PC-9 (cell line): ENCODE data around the gene LDAH. TPM values are rescaled to one million over a fixed set of nuclear protein-coding genes. Genes with fewer than 3 reads are reported as not detected.

Experiments used
- BruUV-seq: library from RNA; stranded (reverse); fragments of 400-500 nt; replicated peaks from 2 replicates; lab custom pipeline; 2021; lab: Mats Ljungman, UMichigan
- CTCF ChIA-PET: fragments of 300-600 bp; sonication (Branson Sonifier 250); formaldehyde crosslinking; loops from one replicate; lab custom pipeline; 2022; ENCODE audit warnings: antibody characterized with exemption; lab: Charles Lee
- POLR2A ChIA-PET: fragments of 300-600 bp; sonication (Branson Sonifier 250); formaldehyde crosslinking; loops from one replicate; lab custom pipeline; 2022; ENCODE audit warnings: antibody characterized with exemption; ENCODE audit not compliant: unreplicated experiment; lab: Charles Lee
- DNase-seq, 2 experiments: peaks; one replicate each; pipeline versions ENCODE4 v3.0.0 to v3.0.0-alpha.2; 2015 to 2022; ENCODE audit warnings: mixed read lengths in 1 of 2
- H2AFZ ChIP-seq: fragments of 200-600 bp; sonication (generic); 2 replicates; pipeline ENCODE4 v1.8.1; 2017; ENCODE audit warnings: antibody characterized with exemption
- H3F3A ChIP-seq: fragments of 200-600 bp; sonication (generic); 2 replicates; pipeline ENCODE4 v1.8.1; 2017; ENCODE audit warnings: antibody characterized with exemption, mild to moderate bottlenecking, low read depth; ENCODE audit not compliant: insufficient read depth
- H3K27ac ChIP-seq: fragments of 200-600 bp; sonication (generic); 2 replicates; pipeline ENCODE4 v1.6.1; 2016; ENCODE audit warnings: mixed run types
- H3K27me3 ChIP-seq: fragments of 200-600 bp; sonication (generic); 2 replicates; pipeline ENCODE4 v1.6.1; 2016; ENCODE audit warnings: low read depth, mixed run types; ENCODE audit not compliant: insufficient read depth
- H3K36me3 ChIP-seq: fragments of 200-600 bp; sonication (generic); 2 replicates; pipeline ENCODE4 v1.6.1; 2016; ENCODE audit warnings: low read depth, mixed run types
- H3K4me1 ChIP-seq: fragments of 200-600 bp; sonication (generic); replicated peaks from 2 replicates; pipeline ENCODE4 v1.6.1; 2016; ENCODE audit warnings: mixed run types; ENCODE audit not compliant: insufficient read depth
- H3K4me2 ChIP-seq: fragments of 200-600 bp; sonication (generic); 2 replicates; pipeline ENCODE4 v1.6.1; 2017; ENCODE audit warnings: mixed run types
- H3K4me3 ChIP-seq: fragments of 200-600 bp; sonication (generic); 2 replicates; pipeline ENCODE4 v1.6.1; 2016; ENCODE audit warnings: mixed run types
- H3K79me2 ChIP-seq: fragments of 200-600 bp; sonication (generic); 2 replicates; pipeline ENCODE4 v1.6.1; 2017; ENCODE audit warnings: low read depth, mixed run types
- H3K9me2 ChIP-seq: fragments of 200-600 bp; sonication (generic); 2 replicates; pipeline ENCODE4 v1.8.1; 2017; ENCODE audit warnings: mild to moderate bottlenecking; ENCODE audit not compliant: insufficient read depth
- H3K9me3 ChIP-seq: fragments of 200-600 bp; sonication (generic); 2 replicates; pipeline ENCODE4 v1.8.1; 2016; ENCODE audit warnings: low read depth; ENCODE audit not compliant: insufficient read depth
- H4K20me1 ChIP-seq: fragments of 200-600 bp; sonication (generic); 2 replicates; pipeline ENCODE4 v1.8.1; 2017; ENCODE audit not compliant: insufficient read depth
- EZH2 ChIP-seq: fragments of 200-600 bp; sonication (generic); IDR thresholded peaks from 2 replicates; pipeline ENCODE4 v1.8.0; 2017; ENCODE audit warnings: antibody characterized with exemption, low read depth
- intact Hi-C: fragments of 100-400 bp; cut with micrococcal nuclease; formaldehyde crosslinking; loops from one replicate; pipeline ENCODE4 v1.10.0; 2022; ENCODE audit not compliant: unreplicated experiment
- total RNA-seq: library from RNA; stranded (reverse); gene quantifications from 2 replicates; pipeline ENCODE4 v1.2.3, GENCODE V29; 2021
- TF ChIP-seq, protein P1 (sequence below): fragments of 200-600 bp; sonication (generic); conservative IDR thresholded peaks from 2 replicates; pipeline ENCODE4 v1.6.1; 2017; ENCODE audit warnings: mixed run types, antibody characterized with exemption, mild to moderate bottlenecking, moderate library complexity

Gene LDAH
- total RNA-seq, 1 experiment from 2014 or later = 18.3 TPM

DNA sequence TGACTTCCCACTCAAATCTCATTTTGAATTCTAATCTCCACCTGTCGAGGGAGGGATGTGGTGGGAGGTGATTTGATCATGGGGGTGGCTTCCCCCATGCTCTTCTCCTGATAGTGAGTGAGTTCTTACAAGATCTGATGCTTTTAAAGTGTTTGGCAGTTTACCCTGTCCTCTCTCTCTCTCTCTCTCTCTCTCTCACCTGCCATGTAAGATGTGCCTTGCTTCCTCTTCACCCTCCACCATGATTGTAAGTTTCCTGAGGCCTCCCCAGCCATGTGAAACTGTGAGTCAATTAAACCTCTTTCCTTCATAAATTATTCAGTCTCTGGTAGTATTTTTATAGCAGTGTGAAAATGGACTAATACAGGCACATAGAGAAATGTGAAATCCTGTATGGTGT, 7.0 kb upstream of the LDAH start:
- Histone ChIP-seq H3K4me1 (no peaks in the 10 kb centered on the region), H4K20me1 (no peaks in the 10 kb centered on the region), H3K9me2 (no peaks in the 10 kb centered on the region), H3K36me3 (no peaks in the 10 kb centered on the region), H3K79me2 (no peaks in the 10 kb centered on the region), H3K9me3 (no peaks in the 10 kb centered on the region), H3K27me3 (peaks cover 3% of the 10 kb centered on the region; the same call in 1 of the 2 replicates), H3F3A (no peaks in the 10 kb centered on the region), H3K27ac (no peak overlapping the region), H3K4me2 (no peak overlapping the region), H2AFZ (no peak overlapping the region), H3K4me3 (no peak overlapping the region)
- no peak for DNase-seq
- intact Hi-C loops = no loop called here
- no TSS peak for BruUV-seq
- ChIA-PET POLR2A (no interaction called here), CTCF (no interaction called here)
- TF ChIP-seq EZH2 = no peak
- TF ChIP-seq, protein P1, sequence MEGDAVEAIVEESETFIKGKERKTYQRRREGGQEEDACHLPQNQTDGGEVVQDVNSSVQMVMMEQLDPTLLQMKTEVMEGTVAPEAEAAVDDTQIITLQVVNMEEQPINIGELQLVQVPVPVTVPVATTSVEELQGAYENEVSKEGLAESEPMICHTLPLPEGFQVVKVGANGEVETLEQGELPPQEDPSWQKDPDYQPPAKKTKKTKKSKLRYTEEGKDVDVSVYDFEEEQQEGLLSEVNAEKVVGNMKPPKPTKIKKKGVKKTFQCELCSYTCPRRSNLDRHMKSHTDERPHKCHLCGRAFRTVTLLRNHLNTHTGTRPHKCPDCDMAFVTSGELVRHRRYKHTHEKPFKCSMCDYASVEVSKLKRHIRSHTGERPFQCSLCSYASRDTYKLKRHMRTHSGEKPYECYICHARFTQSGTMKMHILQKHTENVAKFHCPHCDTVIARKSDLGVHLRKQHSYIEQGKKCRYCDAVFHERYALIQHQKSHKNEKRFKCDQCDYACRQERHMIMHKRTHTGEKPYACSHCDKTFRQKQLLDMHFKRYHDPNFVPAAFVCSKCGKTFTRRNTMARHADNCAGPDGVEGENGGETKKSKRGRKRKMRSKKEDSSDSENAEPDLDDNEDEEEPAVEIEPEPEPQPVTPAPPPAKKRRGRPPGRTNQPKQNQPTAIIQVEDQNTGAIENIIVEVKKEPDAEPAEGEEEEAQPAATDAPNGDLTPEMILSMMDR = no peak

GRCh38 chr2:20823917-20824316, 1.0 kb upstream of the LDAH start:
- ChIA-PET CTCF (interaction anchor here (1.6 kb wide), 1 partner anchor 173 kb away, joined by 5 read pairs; the partner anchor contains the start of gene HS1BP3), POLR2A (no interaction called here)
- TF ChIP-seq EZH2 = no peak
- TF ChIP-seq, protein P1 = no peak
- H3K4me3 ChIP-seq = no peak overlapping the region
- peak in 1 of 2 experiments; percentile 76 for DNase-seq
- no peaks in the 10 kb centered on the region for H3K9me2 ChIP-seq
- BruUV-seq = no TSS peak
- no peaks in the 10 kb centered on the region for H3K27me3 ChIP-seq
- no peaks in the 10 kb centered on the region for H3K36me3 ChIP-seq
- H3K27ac ChIP-seq = no peak overlapping the region
- H2AFZ ChIP-seq = 0 out of 2 replicates have a peak overlapping the region, but pooled peaks have one; percentile 44
- H3K4me2 ChIP-seq = peak overlapping the region; percentile 17
- intact Hi-C loops = no loop called here
- peaks cover 4% of the 10 kb centered on the region for H3F3A ChIP-seq
- H4K20me1 ChIP-seq = no peaks in the 10 kb centered on the region
- H3K4me1 ChIP-seq = peaks cover 8% of the 10 kb centered on the region
- H3K79me2 ChIP-seq = peaks cover 9% of the 10 kb centered on the region
- no peaks in the 10 kb centered on the region for H3K9me3 ChIP-seq

DNA sequence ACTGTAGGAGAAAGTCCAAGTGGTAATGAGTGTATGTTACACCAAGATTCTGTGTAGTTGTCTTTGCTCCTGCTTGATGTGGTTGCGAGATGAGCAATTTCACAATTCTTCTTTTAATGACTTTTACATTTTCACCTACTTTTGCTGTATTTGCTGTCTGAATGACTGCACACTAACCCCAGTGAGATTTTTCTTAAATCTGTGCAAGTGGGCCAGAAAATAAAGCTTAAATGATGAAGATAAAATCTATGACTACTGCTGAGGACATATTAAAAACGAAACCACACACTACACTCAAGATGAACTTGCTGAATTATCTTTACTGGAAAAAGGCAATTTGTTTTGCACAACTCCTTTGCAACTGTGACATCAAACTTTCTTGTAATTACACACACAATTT, 4.1 kb downstream of the LDAH start:
- H2AFZ ChIP-seq = no peak overlapping the region
- no peak overlapping the region for H3K27ac ChIP-seq
- peaks cover 1% of the 10 kb centered on the region for H3K4me1 ChIP-seq
- no peaks in the 10 kb centered on the region for H3K27me3 ChIP-seq
- H4K20me1 ChIP-seq = peaks cover 5% of the 10 kb centered on the region; the same call in 1 of the 2 replicates
- intact Hi-C loops = no loop called here
- no peaks in the 10 kb centered on the region for H3K9me2 ChIP-seq
- no peak overlapping the region for H3K4me3 ChIP-seq
- no peak for TF ChIP-seq EZH2
- TF ChIP-seq, protein P1 = no peak
- no TSS peak for BruUV-seq
- no peak for DNase-seq
- CTCF ChIA-PET = no interaction called here
- H3K4me2 ChIP-seq = no peak overlapping the region
- H3K79me2 ChIP-seq = peaks cover 46% of the 10 kb centered on the region
- H3F3A ChIP-seq = peaks cover 13% of the 10 kb centered on the region
- no peaks in the 10 kb centered on the region for H3K9me3 ChIP-seq
- POLR2A ChIA-PET = no interaction called here
- no peaks in the 10 kb centered on the region for H3K36me3 ChIP-seq
